Dermis blood vessel endothelial cell (primary cell): Measurements from ENCODE around the gene RGS11. TPM values are rescaled to one million over a fixed set of nuclear protein-coding genes. Genes with fewer than 3 reads are reported as not detected.
A peak's percentile ranks its signal among the peaks of the same experiment; 100 is the strongest.
"Not testable (repeated sequence)": the region's sequence is repeated elsewhere in the genome, so short reads cannot be mapped to it uniquely, and the experiment has no call there.

Experiments used
- DNase-seq: peaks from one replicate; pipeline ENCODE4 v3.0.0; 2010
- total RNA-seq: library from RNA; depleted of rRNA; stranded (reverse); fragments of >200 nt; gene quantifications from 2 replicates; pipeline ENCODE4 v1.2.3, GENCODE V29; 2014

RGS11 gene
- total RNA-seq, 1 donor from 2014 or later = 0.68 TPM

- no peak for DNase-seq
Observed at GRCh38 chr16:261031-261691, 14.6 kb downstream of the RGS11 start.

- no peak for DNase-seq
Observed at GRCh38 chr16:260326-260725, 15.4 kb downstream of the RGS11 start.

GRCh38 chr16:259814-260253 lies 15.9 kb downstream of the RGS11 start:
- DNase-seq = no peak

GRCh38 chr16:259226-259625 lies 16.5 kb downstream of the RGS11 start:
- no peak for DNase-seq

- not testable (repeated sequence) for DNase-seq
Observed at GRCh38 chr16:258091-258490, 17.7 kb downstream of the RGS11 start.

- DNase-seq = no peak
Observed at GRCh38 chr16:255183-255582, 20.6 kb downstream of the RGS11 start.

- DNase-seq = no peak
Observed at GRCh38 chr16:254461-254860, 21.3 kb downstream of the RGS11 start.

- DNase-seq = no peak
Observed at GRCh38 chr16:253833-254232, 21.9 kb downstream of the RGS11 start.

GRCh38 chr16:252366-253337 lies 23.1 kb downstream of the RGS11 start:
- DNase-seq = peak; percentile 32

GRCh38 chr16:249431-249830 lies 26.3 kb downstream of the RGS11 start:
- DNase-seq = no peak

GRCh38 chr16:247027-247426 lies 28.7 kb downstream of the RGS11 start:
- no peak for DNase-seq

- DNase-seq = no peak
Observed at GRCh38 chr16:245105-245504, 30.6 kb downstream of the RGS11 start.

GRCh38 chr16:243348-243747 lies 32.4 kb downstream of the RGS11 start:
- DNase-seq = no peak

GRCh38 chr16:242281-242680 lies 33.5 kb downstream of the RGS11 start:
- no peak for DNase-seq

GRCh38 chr16:240559-240958 lies 35.2 kb downstream of the RGS11 start:
- no peak for DNase-seq

- no peak for DNase-seq
Observed at GRCh38 chr16:239948-240277, 35.8 kb downstream of the RGS11 start.

- DNase-seq = peak; percentile 93
Observed at GRCh38 chr16:234468-235305, 41.1 kb downstream of the RGS11 start, which contains the start of gene FAM234A. Gene FAM234A, plus strand, starts transcription at chr16:234821. Its CDS starts 19,593 bp downstream, at chr16:254414.

- DNase-seq = no peak
Observed at GRCh38 chr16:230949-231348, 44.8 kb downstream of the RGS11 start.

- not testable (repeated sequence) for DNase-seq
Observed at GRCh38 chr16:230351-230750, 45.4 kb downstream of the RGS11 start.

- no peak for DNase-seq
Observed at GRCh38 chr16:229731-230281, 45.9 kb downstream of the RGS11 start.

- peak; percentile 93 for DNase-seq
Observed at GRCh38 chr16:228852-229730, 46.7 kb downstream of the RGS11 start, which contains the start of gene LUC7L. Gene LUC7L, minus strand, starts transcription at chr16:229449. Its CDS starts 110 bp downstream, at chr16:229339.
